Testis (tissue), 2 donors: ENCODE data around the gene POLDIP3.
"Not testable (repeated sequence)": the region's sequence is repeated elsewhere in the genome, so short reads cannot be mapped to it uniquely, and the experiment has no call there.

Experiments used
- POLR2A ChIP-seq: fragments of 450-650 bp; IDR thresholded peaks from one replicate; pipeline ENCODE4 v1.6.1; 2017; ENCODE audit warnings: antibody characterized with exemption, mild to moderate bottlenecking, moderate library complexity
- TF ChIP-seq, protein P1 (sequence below), 3 experiments: fragments of 450-650 bp in 2 of 3; fragments of 200-600 bp in 1 of 3; sonication (generic) in 1 of 3; IDR thresholded peaks; one replicate each; pipeline ENCODE4 v1.5.1; 2016 to 2019; ENCODE audit warnings: antibody characterized with exemption in 3 of 3, mild to moderate bottlenecking in 2 of 3, moderate library complexity in 1 of 3

DNA sequence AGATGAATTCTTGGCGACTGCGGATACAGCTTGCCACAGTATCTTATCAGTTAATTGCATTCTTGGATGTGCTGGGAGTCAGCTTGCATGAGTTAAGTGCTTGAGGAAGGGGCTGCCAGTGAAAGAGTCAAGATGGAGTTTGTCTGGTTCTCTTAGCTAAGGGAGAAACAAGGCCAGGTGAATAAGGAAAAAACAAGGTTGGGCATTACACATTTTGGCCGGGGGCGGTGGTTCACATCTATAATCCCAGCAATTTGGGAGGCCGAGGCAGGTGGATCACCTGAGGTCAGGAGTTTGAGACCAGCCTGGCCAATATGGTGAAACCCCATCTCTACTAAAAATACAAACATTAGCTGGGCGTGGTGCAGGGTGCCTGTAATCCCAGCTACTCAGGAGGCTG lies 66.6 kb downstream of the POLDIP3 start:
- TF ChIP-seq, protein P1, sequence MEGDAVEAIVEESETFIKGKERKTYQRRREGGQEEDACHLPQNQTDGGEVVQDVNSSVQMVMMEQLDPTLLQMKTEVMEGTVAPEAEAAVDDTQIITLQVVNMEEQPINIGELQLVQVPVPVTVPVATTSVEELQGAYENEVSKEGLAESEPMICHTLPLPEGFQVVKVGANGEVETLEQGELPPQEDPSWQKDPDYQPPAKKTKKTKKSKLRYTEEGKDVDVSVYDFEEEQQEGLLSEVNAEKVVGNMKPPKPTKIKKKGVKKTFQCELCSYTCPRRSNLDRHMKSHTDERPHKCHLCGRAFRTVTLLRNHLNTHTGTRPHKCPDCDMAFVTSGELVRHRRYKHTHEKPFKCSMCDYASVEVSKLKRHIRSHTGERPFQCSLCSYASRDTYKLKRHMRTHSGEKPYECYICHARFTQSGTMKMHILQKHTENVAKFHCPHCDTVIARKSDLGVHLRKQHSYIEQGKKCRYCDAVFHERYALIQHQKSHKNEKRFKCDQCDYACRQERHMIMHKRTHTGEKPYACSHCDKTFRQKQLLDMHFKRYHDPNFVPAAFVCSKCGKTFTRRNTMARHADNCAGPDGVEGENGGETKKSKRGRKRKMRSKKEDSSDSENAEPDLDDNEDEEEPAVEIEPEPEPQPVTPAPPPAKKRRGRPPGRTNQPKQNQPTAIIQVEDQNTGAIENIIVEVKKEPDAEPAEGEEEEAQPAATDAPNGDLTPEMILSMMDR (IDR thresholded peaks at IDR 0.05): not testable (repeated sequence)
- TF ChIP-seq POLR2A: not testable (repeated sequence)
